HepG2 (cell line): Measurements from ENCODE around the gene ACVR1B. TPM values are rescaled to one million over a fixed set of nuclear protein-coding genes. Genes with fewer than 3 reads are reported as not detected.

Source experiments
- ATAC-seq: fragments of 200-7000 bp; cut with Tn5 transposase; 3 replicates; pipeline ENCODE4 v1.9.1; 2020; ENCODE audit warnings: mild to moderate bottlenecking, moderate library complexity
- BruUV-seq: library from RNA; stranded (reverse); fragments of 400-500 nt; replicated peaks from 2 replicates; lab custom pipeline; 2021; lab: Mats Ljungman, UMichigan
- CTCF ChIA-PET: fragments of 300-600 bp; formaldehyde crosslinking; extraction: SDS; loops from one replicate; lab custom pipeline; 2021; ENCODE audit warnings: low total read pairs, inconsistent platforms, low intra/inter-chr PET ratio; lab: Yijun Ruan, JAX
- POLR2A ChIA-PET: fragments of 350-600 bp; sonication (Branson Sonifier 250); formaldehyde crosslinking; loops from one replicate; lab custom pipeline; 2020; ENCODE audit warnings: antibody characterized with exemption, inconsistent platforms; lab: Yijun Ruan, JAX
- DNase-seq: peaks from one replicate; pipeline ENCODE4 v3.0.0-alpha.2; 2015; ENCODE audit warnings: low spot score
- FAIRE-seq: peaks from 3 replicates; lab custom pipeline; 2011; peaks lifted over from hg19 to GRCh38; lab: Jason Lieb, UNC
- H2AFZ ChIP-seq: one replicate; pipeline ENCODE4 v1.6.1; 2011; ENCODE audit warnings: low read length, inconsistent platforms
- H3K27ac ChIP-seq: fragments of 300-600 bp; 3 replicates; pipeline ENCODE4 v1.8.0; 2011; ENCODE audit warnings: mixed run types, mild to moderate bottlenecking, mixed read lengths, low read length, inconsistent platforms; ENCODE audit not compliant: insufficient read depth; ENCODE audit errors: extremely low read length
- H3K27me3 ChIP-seq, 2 experiments: fragments of 200-600 bp in 1 of 2; 2 replicates in 1 of 2; 3 replicates in 1 of 2; pipeline versions ENCODE4 v1.6.0 to v1.8.0; 2011; ENCODE audit warnings: low read length in 2 of 2, mild to moderate bottlenecking in 2 of 2, moderate library complexity in 2 of 2, inconsistent platforms in 1 of 2; ENCODE audit not compliant: insufficient read depth in 2 of 2, control insufficient read depth in 1 of 2
- H3K36me3 ChIP-seq, 2 experiments: fragments of 200-600 bp in 1 of 2; replicated peaks in 1 of 2; 2 replicates in 1 of 2; 3 replicates in 1 of 2; pipeline versions ENCODE4 v1.5.1 to v1.8.0; 2011; ENCODE audit warnings: low read length in 2 of 2, inconsistent platforms in 1 of 2; ENCODE audit not compliant: insufficient read depth in 2 of 2, control insufficient read depth in 1 of 2
- H3K4me1 ChIP-seq: 2 replicates; pipeline ENCODE4 v1.5.1; 2012; ENCODE audit warnings: low read length, inconsistent platforms; ENCODE audit not compliant: insufficient read depth
- H3K4me2 ChIP-seq: 2 replicates; pipeline ENCODE4 v1.6.0; 2011; ENCODE audit warnings: low read depth, low read length, inconsistent platforms
- H3K4me3 ChIP-seq, 3 experiments: fragments of 200-600 bp in 1 of 3; sonication (generic), shearing (Covaris generic) in 1 of 3; replicated peaks in 1 of 3; 2 replicates each; pipeline ENCODE4 v1.5.1; 2011 to 2016; ENCODE audit warnings: low read length in 3 of 3, inconsistent platforms in 2 of 3, low read depth in 2 of 3, mild to moderate bottlenecking in 2 of 3, control low read depth in 1 of 3, mixed read lengths in 1 of 3; ENCODE audit not compliant: insufficient read depth in 1 of 3
- H3K79me2 ChIP-seq: one replicate; pipeline ENCODE4 v1.6.1; 2011; ENCODE audit warnings: low read length, inconsistent platforms; ENCODE audit not compliant: insufficient read depth
- H3K9ac ChIP-seq: 2 replicates; pipeline ENCODE4 v1.6.0; 2011; ENCODE audit warnings: mild to moderate bottlenecking, low read depth, low read length, inconsistent platforms; ENCODE audit not compliant: insufficient read depth
- H3K9me3 ChIP-seq: 2 replicates; pipeline ENCODE4 v1.5.1; 2012; ENCODE audit warnings: mild to moderate bottlenecking, low read length
- H4K20me1 ChIP-seq: 2 replicates; pipeline ENCODE4 v1.6.0; 2011; ENCODE audit warnings: inconsistent platforms, mild to moderate bottlenecking, low read length, moderate library complexity; ENCODE audit not compliant: insufficient read depth
- FOXA1 ChIP-seq, 2 experiments: fragments of 450-650 bp in 1 of 2; sonication (generic) in 1 of 2; formaldehyde crosslinking in 1 of 2; IDR thresholded peaks; 2 replicates each; pipeline versions ENCODE4 v1.4.0 to v1.6.1; 2016 to 2020; ENCODE audit warnings: missing genetic modification reagents in 1 of 2
- MAZ ChIP-seq, 2 experiments: sonication (generic) in 1 of 2; formaldehyde crosslinking in 1 of 2; IDR thresholded peaks; 2 replicates each; pipeline versions ENCODE4 v1.5.0 to v1.6.1; 2012 to 2020; ENCODE audit warnings: low read depth in 2 of 2, mild to moderate bottlenecking in 2 of 2, borderline replicate concordance in 1 of 2, improper control_type of control experiment in 1 of 2, low read length in 1 of 2, missing genetic modification reagents in 1 of 2, moderate library complexity in 1 of 2
- NFE2L2 ChIP-seq: fragments of 150-350 bp; IDR thresholded peaks from 2 replicates; pipeline ENCODE4 v1.6.1; 2014; ENCODE audit warnings: low read length
- POLR2G ChIP-seq: fragments of 200-400 bp; formaldehyde crosslinking; IDR thresholded peaks from 2 replicates; pipeline ENCODE4 v1.6.1; 2018; ENCODE audit warnings: mild to moderate bottlenecking, low read depth, low read length, moderate library complexity
- TFDP2 ChIP-seq: sonication (generic); formaldehyde crosslinking; IDR thresholded peaks from 2 replicates; pipeline ENCODE4 v1.4.0; 2020; ENCODE audit warnings: missing genetic modification reagents
- YY1 ChIP-seq: IDR thresholded peaks from 2 replicates; pipeline ENCODE4 v1.6.1; 2011; ENCODE audit warnings: low read length, low read depth, moderate library complexity, mild to moderate bottlenecking; ENCODE audit not compliant: insufficient read depth, insufficient replicate concordance
- ZEB1 ChIP-seq: IDR thresholded peaks from 2 replicates; pipeline ENCODE4 v1.6.1; 2012; ENCODE audit warnings: mild to moderate bottlenecking, low read depth, inconsistent platforms; ENCODE audit not compliant: insufficient replicate concordance
- ZNF18 ChIP-seq: sonication (generic); formaldehyde crosslinking; IDR thresholded peaks from 2 replicates; pipeline ENCODE4 v1.8.0; 2022; ENCODE audit warnings: mild to moderate bottlenecking, missing genetic modification reagents; ENCODE audit not compliant: insufficient replicate concordance
- ZNF275 ChIP-seq: sonication (generic); formaldehyde crosslinking; IDR thresholded peaks from 2 replicates; pipeline ENCODE4 v1.8.0; 2022; ENCODE audit warnings: missing genetic modification reagents, mild to moderate bottlenecking, inconsistent platforms, borderline replicate concordance
- ZNF513 ChIP-seq: sonication (generic); formaldehyde crosslinking; conservative IDR thresholded peaks from 2 replicates; pipeline ENCODE4 v1.5.0; 2020; ENCODE audit warnings: missing genetic modification reagents
- WGBS: methylation state at CpG from one replicate; pipeline ENCODE4 v1.1.6; 2017; ENCODE audit warnings: low lambda C conversion rate; 5-methylcytosine and 5-hydroxymethylcytosine counted together
- in situ Hi-C: cut with HindIII; loops from 2 replicates; pipeline ENCODE4 v1.10.0; 2017; ENCODE audit warnings: low pct_unique_long_range_greater_than_20kb; ENCODE audit not compliant: extremely low pct_ligation_motif_present
- intact Hi-C: fragments of 100-400 bp; cut with micrococcal nuclease; formaldehyde crosslinking; loops from one replicate; pipeline ENCODE4 v1.10.0; 2022; ENCODE audit not compliant: unreplicated experiment
- polyA plus RNA-seq, 8 experiments: library from polyadenylated mRNA; depleted of rRNA in 3 of 8; stranded (reverse) in 7 of 8; unstranded in 1 of 8; fragments of >200 nt; fragmentation: Illumina TruSeq in 4 of 8; extraction: Trizol in 4 of 8; gene quantifications; 2 replicates each; pipeline versions ENCODE4 v1.2.1 to v1.2.3, GENCODE V29; 2011 to 2016; ENCODE audit warnings: low read depth in 4 of 8, missing spikeins in 1 of 8, mixed read lengths in 1 of 8; ENCODE audit not compliant: insufficient read depth in 1 of 8
- total RNA-seq, 5 experiments: library from RNA; depleted of rRNA; stranded (reverse); fragments of >200 nt; fragmentation: Illumina TruSeq; extraction: Trizol; gene quantifications; 2 replicates each; pipeline ENCODE4 v1.2.3, GENCODE V29; 2016; ENCODE audit warnings: low read depth in 1 of 5
- TF ChIP-seq, protein P1 (sequence below): sonication (generic); formaldehyde crosslinking; IDR thresholded peaks from 2 replicates; pipeline ENCODE4 v1.4.0; 2020; ENCODE audit warnings: mild to moderate bottlenecking, missing genetic modification reagents
- TF ChIP-seq, protein P2 (sequence below): sonication (generic); formaldehyde crosslinking; IDR thresholded peaks from 2 replicates; pipeline ENCODE4 v1.5.1; 2020; ENCODE audit warnings: missing genetic modification reagents, mild to moderate bottlenecking, borderline replicate concordance

ACVR1B gene
- total and polyA plus RNA-seq, 2 of the 13 experiments (the other 11 are each of a cell fraction or from before 2014, with no cell fraction given), result 8.9 to 12.1 TPM

- ChIA-PET POLR2A (no interaction called here), CTCF (interaction anchor here (0.7 kb wide), 1 partner anchor 9 kb away, joined by 3 read pairs; no protein-coding TSS in a partner anchor)
- Histone ChIP-seq H4K20me1 (no peaks in the 10 kb centered on the region), H3K4me3 (no peak overlapping the region), H3K36me3 (peaks cover 4 to 5% of the 10 kb centered on the region in 2 experiments; a peak in 2 of 5 replicates), H3K27ac (peak overlapping the region; percentile 63), H2AFZ (no peak overlapping the region), H3K79me2 (peaks cover 71% of the 10 kb centered on the region), H3K9ac (no peak overlapping the region), H3K9me3 (no peaks in the 10 kb centered on the region), H3K4me2 (no peak overlapping the region), H3K27me3 (no peaks in the 10 kb centered on the region), H3K4me1 (peaks cover 54% of the 10 kb centered on the region)
- DNase-seq, result peak; percentile 45
- FAIRE-seq, result no peak
- ATAC-seq, result peak; percentile 71
- 75% methylated on average over 13 of the region's 13 CpGs for WGBS
- intact Hi-C loops (no loop called here), in situ Hi-C loops (no loop called here)
- no TSS peak for BruUV-seq
- no peak for TF ChIP-seq NFE2L2
- TF ChIP-seq ZNF275 (CRISPR knock-in tag), result no peak
- no peak for TF ChIP-seq ZEB1
- TF ChIP-seq MAZ (IDR thresholded peaks at IDR 0.05; ENCODE audit: borderline replicate concordance, low read depth, low read length), result no peak
- no peak for TF ChIP-seq MAZ (CRISPR knock-in tag; IDR thresholded peaks at IDR 0.05; ENCODE audit: low read depth)
- TF ChIP-seq TFDP2, result no peak
- TF ChIP-seq, protein P1, sequence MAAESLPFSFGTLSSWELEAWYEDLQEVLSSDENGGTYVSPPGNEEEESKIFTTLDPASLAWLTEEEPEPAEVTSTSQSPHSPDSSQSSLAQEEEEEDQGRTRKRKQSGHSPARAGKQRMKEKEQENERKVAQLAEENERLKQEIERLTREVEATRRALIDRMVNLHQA, result no peak
- TF ChIP-seq POLR2G, result no peak
- TF ChIP-seq ZNF18 (CRISPR knock-in tag), result no peak
- TF ChIP-seq FOXA1 (IDR thresholded peaks at IDR 0.05), result no peak
- TF ChIP-seq FOXA1 (CRISPR knock-in tag; IDR thresholded peaks at IDR 0.05), result no peak
- TF ChIP-seq, protein P2, sequence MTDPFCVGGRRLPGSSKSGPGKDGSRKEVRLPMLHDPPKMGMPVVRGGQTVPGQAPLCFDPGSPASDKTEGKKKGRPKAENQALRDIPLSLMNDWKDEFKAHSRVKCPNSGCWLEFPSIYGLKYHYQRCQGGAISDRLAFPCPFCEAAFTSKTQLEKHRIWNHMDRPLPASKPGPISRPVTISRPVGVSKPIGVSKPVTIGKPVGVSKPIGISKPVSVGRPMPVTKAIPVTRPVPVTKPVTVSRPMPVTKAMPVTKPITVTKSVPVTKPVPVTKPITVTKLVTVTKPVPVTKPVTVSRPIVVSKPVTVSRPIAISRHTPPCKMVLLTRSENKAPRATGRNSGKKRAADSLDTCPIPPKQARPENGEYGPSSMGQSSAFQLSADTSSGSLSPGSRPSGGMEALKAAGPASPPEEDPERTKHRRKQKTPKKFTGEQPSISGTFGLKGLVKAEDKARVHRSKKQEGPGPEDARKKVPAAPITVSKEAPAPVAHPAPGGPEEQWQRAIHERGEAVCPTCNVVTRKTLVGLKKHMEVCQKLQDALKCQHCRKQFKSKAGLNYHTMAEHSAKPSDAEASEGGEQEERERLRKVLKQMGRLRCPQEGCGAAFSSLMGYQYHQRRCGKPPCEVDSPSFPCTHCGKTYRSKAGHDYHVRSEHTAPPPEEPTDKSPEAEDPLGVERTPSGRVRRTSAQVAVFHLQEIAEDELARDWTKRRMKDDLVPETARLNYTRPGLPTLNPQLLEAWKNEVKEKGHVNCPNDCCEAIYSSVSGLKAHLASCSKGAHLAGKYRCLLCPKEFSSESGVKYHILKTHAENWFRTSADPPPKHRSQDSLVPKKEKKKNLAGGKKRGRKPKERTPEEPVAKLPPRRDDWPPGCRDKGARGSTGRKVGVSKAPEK (CRISPR knock-in tag), result no peak
- TF ChIP-seq ZNF513 (CRISPR knock-in tag), result no peak
- no peak for TF ChIP-seq YY1
Measured at GRCh38 chr12:51970904-51971646, 19.6 kb downstream of the ACVR1B start.
